Coronary artery (tissue), 2 donors: ENCODE data around the gene PHACTR1.

Source experiments
- DNase-seq: peaks from one replicate; pipeline ENCODE4 v3.0.0-alpha.2; 2017; ENCODE audit warnings: low spot score
- H3K27ac ChIP-seq, 2 donors: fragments of 200-600 bp; sonication (generic); one replicate each; pipeline ENCODE4 v1.5.1; 2016 to 2019
- H3K4me3 ChIP-seq: fragments of 200-600 bp; sonication (generic); 2 replicates; pipeline ENCODE4 v1.5.1; 2016; ENCODE audit warnings: mild to moderate bottlenecking, moderate library complexity
- CTCF ChIP-seq: fragments of 200-600 bp; sonication (generic); IDR thresholded peaks from one replicate; pipeline ENCODE4 v1.5.1; 2019; ENCODE audit warnings: antibody characterized with exemption

Gene PHACTR1

GRCh38 chr6:13027207-13027606 is 310.6 kb downstream of the PHACTR1 start:
- no peak for DNase-seq
- H3K27ac ChIP-seq = no peak overlapping the region
- no peak for TF ChIP-seq CTCF
- H3K4me3 ChIP-seq = no peak overlapping the region

- no peak for DNase-seq
- no peak for TF ChIP-seq CTCF
- Histone ChIP-seq H3K4me3 (no peak overlapping the region), H3K27ac (no peak overlapping the region)
Measured at GRCh38 chr6:13030396-13030795, 313.8 kb downstream of the PHACTR1 start.

GRCh38 chr6:13032566-13032965 is 316.0 kb downstream of the PHACTR1 start:
- no peak for DNase-seq
- Histone ChIP-seq H3K4me3 (no peak overlapping the region), H3K27ac (no peak overlapping the region)
- no peak for TF ChIP-seq CTCF

GRCh38 chr6:13033145-13033544 is 316.6 kb downstream of the PHACTR1 start:
- no peak overlapping the region for H3K4me3 ChIP-seq

GRCh38 chr6:13034316-13034715 is 317.7 kb downstream of the PHACTR1 start:
- H3K27ac ChIP-seq = no peak overlapping the region
- DNase-seq = no peak
- TF ChIP-seq CTCF = no peak
- H3K4me3 ChIP-seq = no peak overlapping the region

More at GRCh38 chr6:13033145-13033544, 316.6 kb downstream of the PHACTR1 start:
- no peak overlapping the region for H3K27ac ChIP-seq
- TF ChIP-seq CTCF = no peak
- DNase-seq = no peak

GRCh38 chr6:13035606-13036005 is 319.0 kb downstream of the PHACTR1 start:
- no peak for TF ChIP-seq CTCF

GRCh38 chr6:13038315-13038714 is 321.7 kb downstream of the PHACTR1 start:
- Histone ChIP-seq H3K27ac (no peak overlapping the region), H3K4me3 (no peak overlapping the region)
- TF ChIP-seq CTCF = no peak
- DNase-seq = no peak

More at GRCh38 chr6:13035606-13036005, 319.0 kb downstream of the PHACTR1 start:
- no peak for DNase-seq
- H3K27ac ChIP-seq = no peak overlapping the region
- no peak overlapping the region for H3K4me3 ChIP-seq
